ENCODE data around the gene SERPINA7. TPM values are rescaled to one million over a fixed set of nuclear protein-coding genes. Genes with fewer than 3 reads are reported as not detected.

SERPINA7 gene
- total RNA-seq, 1 experiment from 2014 or later: not detected

Other genes starting within 250 kb of the SERPINA7 start
- 0.02 and 0.06 TPM in 2 replicates for gene NRK, start 216.2 kb downstream of the SERPINA7 start, total RNA-seq (2014; rRNA removed; shearing (Covaris generic))
- gene PWWP3B, start 129.6 kb upstream of the SERPINA7 start, total RNA-seq (2014; rRNA removed; shearing (Covaris generic)): 7.7 and 7.9 TPM in 2 replicates